EH (cell line): ENCODE data around the gene EOGT.

Experiments
- DNase-seq: peaks from one replicate; pipeline ENCODE4 v3.0.0-alpha.2; 2015; ENCODE audit warnings: low read depth

Gene EOGT

DNA sequence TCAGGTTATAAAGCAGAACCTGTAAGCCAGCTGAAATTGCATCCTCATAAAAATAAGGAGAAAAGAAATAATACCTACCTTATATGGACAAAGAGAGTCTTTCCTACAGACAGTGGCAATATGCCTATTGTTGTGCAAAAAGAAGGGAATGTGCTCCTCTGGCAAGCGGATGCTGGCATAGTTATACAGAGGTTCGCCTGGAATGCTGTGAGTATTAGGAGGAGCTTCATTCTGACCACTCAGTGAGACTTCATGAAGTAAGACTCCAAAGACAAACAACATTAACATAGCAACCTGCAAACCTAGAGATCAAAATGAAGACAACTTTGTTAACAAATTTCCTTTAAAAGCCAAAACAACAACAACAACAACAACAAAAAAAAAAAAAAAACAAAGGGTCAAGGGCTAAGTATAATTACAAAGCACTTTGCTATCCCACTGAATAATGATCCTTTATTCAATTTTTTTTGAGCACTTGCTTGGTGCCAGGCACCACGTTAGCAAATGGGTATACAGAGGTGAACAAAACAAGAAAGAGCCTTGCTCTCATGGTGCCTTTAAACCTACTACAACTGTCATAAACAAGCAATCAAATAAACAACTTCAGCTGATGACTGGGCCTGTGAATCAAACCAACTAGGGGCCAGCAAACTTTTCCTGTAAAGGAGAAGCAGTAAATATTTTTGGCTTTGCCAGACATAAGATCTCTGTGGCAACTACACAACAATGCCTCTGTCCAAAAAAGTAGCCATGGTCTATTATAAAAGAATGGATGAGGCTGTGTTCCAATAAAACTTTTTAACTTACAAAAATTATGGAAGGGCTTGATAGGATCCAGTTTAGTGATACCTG, 3.7 kb downstream of the EOGT start:
- peak; percentile 96 for DNase-seq

DNA sequence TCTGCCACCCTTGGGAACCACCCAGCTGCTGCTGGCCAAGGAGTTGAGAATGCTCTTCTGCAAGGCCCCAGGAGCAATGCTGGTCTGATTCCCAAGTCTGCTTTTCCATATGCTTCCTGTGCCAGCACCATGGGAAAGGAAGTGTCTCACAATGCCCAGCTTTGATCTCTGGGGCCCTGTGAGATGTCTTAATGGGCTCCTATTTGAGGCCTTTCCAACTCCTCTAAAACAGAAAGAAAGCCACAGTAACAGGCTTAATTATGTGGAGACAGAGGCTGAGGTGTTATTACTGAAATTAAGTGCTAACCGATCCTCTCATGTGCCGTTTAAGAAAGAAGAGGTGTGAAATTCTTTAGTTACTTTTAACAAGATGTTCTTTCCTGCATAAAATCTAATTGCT, 4.5 kb downstream of the EOGT start:
- DNase-seq = peak; percentile 53

DNA sequence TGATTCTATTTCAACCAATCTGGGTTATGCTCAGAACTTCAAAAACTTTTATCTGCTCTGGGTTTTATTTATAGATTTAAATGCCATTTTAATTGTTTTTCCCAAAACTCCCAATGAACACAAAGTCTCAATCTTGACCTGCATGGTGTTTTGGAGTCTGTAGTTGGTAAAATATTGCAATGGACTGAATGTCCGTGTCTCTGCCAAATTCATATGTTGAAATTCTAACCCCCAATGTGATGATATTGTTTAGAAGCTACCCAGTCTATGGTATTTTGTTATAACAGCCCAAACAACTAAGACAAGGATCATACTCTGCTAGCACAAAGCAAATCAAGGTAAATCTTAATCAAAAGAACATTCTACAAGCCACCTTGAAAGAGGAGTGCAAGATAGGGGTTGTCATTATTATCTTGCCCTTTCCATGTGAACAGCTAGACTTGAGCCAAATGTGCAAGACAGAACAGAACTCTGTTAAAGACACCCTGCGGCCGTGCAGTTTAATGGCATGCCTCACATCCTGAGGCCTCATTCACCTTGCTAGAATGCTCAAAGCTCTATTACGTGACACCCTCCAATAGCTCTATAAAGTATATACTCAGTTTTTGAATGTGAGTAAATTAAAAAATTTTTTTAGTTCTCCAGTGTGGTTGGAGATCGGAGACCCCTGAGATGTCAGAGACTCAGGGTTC, 7.5 kb downstream of the EOGT start:
- no peak for DNase-seq

DNA sequence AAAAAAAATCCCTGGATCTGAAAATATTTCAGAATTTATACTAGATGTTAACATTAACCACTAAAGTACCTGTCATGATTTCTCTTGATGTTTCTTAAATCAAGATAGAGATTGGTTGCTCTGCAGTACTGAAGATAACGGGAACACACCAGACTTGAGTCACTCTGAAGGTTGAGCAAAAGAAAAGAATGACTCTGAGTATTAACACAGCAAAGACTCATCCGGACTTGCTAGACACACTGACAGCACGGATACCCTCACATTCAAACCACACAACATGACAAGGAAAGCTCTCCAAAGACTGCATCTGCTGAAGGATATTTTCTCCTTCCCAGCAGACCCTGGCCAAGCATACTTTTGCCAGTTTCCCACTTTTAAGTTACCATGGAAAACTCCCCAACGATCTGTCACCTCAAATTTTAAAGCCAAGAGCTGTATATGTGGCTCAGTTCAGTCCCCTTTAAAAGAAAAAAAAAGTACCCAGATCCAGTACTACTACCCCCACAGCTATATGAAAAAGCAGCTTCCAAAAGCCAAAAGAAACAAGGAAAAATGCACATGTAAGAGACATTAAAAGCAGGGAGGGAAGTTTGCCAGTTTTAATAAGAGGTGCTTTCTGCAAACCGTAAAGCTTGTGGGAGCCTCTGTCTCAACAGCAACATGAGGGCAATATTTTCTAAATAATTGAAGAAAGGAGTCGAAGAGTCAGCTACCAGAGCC, 8.3 kb downstream of the EOGT start:
- DNase-seq = peak; percentile 46

DNA sequence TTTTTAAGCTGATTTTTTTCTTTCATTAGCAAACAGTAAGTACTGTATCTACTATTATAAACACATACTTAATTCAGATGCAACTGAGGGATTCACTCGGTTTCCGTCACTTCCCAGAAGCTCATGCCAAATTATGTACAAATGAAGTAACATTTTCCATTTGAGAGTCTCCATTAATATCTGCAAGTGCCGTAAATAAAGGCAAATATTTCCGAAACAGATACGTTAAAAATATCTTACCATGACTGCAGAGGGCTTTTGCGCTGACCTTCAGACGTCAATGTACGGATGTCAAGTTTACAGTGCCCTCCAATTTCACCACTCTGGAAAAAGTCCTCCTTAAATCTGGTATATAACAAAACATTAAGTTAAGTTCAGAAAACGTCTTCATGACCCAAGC, 9.3 kb downstream of the EOGT start:
- DNase-seq = no peak

DNA sequence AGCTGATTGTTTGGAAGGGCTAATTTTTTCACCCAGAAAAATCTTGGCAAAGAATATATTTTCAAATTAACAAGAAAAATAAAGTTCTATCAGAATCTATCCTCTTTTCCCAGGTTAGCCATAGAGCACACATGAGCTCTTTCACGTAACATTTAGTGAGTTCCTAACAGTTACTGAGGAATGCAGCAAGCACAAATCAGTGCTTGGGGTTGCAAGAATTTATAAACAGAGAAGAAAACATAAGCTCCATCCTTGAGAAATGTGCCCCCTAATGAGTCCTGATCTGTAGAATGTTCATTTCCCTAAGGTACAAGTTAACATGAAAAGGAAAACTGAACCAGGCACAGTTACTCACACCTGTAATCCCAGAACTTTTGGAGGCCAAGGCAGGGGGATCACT, 13.9 kb downstream of the EOGT start:
- peak; percentile 54 for DNase-seq

DNA sequence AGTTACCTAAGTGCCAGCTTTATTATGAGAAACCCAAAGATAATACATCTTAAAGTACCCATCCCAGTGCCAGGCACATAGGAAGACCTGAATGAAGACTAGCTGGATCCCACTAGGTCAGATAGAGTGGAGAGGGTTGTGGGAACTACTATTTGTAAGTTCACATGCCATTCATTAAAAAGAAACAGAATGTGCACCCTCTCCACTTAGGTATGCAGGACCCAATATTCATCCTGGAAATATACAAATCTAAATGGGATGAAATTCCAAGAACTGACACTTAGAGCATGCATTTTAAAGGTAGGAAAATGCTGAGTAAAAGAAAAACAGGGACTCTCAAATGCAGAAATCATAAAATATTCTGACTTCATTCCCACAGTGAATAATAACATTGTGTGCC, 14.3 kb downstream of the EOGT start:
- peak; percentile 45 for DNase-seq

DNA sequence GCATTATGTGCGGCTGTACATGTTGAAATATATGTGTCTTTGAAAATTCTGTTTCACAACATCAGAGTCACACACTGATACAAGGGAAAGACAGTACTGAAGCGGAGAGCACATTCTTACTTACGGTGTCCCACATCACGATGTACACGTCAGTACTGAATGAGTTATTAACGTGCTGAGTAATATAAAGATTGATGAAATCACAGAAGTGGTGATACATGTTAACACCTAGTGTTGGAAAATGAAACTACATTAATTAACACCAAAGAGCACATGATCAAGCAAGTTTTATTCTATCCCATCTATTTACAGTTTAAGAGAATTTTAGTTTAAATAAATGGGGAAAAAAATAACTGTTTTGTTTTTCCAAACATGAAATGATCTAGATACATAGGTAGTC, 15.6 kb downstream of the EOGT start:
- DNase-seq = no peak

DNA sequence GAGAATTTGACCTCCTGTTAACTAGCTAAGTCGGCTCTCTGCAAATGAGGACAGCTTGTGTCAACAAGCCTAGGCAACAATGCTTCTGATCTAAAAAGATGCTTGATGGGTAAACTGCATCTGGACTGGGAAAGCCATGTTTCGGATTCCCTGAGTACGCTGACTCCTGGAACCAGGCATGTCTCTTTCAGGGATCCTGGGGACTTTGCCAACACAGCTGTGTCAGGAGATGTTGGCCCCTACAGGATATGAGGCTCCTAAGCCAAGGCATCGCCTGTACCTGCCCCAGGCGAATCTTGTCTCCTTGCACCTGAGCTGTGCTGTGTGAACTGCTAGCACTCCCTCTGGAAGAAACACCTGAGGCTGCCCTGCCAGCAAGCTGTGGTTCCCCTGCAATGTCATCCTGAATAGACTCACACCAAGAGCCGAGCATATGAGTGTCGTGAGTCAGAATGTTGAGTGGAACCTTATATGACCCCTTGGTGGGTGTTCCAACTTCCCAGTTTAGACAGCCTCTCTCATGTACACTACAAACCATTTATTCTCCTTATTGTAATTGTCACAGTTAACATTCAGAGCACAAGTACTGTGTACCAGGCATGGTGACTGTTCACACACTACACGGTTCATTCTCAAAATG, 17.0 kb downstream of the EOGT start:
- DNase-seq = peak; percentile 20

DNA sequence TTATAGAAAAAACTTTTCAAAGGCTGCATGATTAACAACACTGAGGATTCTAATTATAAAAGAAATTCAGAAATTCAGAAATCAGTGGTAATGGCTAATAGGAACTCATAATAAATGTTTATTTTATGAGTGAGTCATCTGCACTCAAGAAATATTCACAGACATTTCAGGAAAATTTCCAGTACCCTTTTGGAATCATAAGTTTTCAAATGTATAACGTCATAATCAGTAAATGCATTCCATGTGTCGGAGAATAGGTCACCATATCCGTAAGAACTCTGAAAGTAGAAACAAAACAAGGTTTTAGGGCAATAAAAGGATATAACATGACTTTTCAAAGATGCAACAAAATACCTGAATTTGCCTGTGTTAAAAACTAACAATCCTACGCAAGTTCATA, 24.7 kb downstream of the EOGT start:
- peak; percentile 82 for DNase-seq

DNA sequence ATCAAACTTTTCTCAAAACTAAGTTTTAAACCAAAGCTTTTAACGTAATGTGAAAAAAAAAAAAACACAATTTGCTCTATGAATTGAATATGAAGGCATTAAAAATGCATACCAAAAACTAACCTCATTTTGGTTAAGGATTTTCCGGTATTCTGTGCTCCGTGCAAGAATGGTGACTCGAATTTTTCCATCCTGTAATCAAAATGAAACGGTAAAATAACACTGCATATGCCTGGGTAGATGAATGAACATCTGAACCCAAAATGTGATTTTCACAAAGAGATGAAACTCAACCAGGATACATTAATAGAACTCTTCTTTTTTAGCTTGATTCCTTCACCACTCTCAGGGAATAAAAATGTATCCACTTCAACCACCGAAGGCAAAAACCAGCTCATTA, 26.2 kb downstream of the EOGT start:
- no peak for DNase-seq

DNA sequence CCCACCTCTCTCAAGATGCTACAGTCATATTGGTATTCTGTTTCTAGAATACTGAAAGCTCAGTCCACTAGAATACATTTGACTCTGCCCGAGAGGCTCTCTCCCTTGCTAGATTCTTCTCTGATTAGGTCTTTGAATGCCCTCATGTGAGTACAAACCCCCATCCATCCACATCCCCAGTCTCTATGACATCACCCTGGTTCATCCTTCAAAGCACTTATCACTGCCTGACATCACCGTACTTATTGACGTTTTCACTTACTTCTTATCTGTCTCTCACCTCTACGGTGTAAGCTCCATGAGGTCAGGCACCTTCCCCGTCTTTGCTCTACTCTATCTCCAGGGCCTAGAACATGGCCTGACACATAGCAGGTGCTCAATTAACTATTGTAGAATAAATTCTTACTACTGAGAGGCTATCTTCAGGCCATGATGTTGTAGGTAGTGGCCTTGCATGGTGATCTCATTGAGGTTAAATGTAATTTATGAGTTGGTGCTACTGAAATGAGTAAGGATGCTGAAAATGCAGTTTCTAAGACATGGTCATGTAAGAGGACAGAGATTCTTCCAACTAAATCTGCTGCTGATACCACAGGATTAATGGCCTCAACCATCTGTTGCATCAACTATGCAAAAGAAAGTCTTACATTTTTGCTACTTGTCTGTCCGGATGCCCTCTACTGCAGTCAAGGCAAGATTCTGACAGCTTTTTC, 26.8 kb downstream of the EOGT start:
- no peak for DNase-seq

DNA sequence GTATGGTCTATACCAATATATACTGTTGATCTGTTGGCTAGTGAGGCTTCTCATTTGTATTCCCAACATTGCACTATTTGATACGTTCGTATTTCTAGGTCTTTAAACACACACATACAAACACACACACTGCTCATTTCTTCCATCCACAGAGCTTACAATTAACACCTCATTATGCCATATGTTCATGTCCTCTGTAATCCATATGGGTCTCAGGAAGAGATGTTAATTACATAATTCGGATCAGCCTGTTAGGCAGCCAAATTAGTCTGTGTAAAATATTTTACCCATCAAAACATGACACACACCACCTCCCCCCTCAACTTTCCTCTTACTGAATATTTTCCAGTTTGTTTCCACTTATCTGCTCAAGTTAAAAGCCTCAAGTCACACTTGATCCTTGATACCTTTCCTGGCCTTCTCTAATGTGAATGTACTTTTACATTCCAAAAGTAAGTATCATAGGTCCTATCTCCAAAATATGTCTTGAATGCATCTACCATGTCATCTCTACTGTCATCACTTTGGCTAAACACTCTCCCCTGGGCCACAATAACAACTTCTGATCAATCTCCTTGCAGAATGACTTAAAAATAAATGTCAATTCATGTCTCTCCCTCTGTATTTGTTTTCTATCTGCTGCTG, 28.2 kb downstream of the EOGT start:
- peak; percentile 32 for DNase-seq

DNA sequence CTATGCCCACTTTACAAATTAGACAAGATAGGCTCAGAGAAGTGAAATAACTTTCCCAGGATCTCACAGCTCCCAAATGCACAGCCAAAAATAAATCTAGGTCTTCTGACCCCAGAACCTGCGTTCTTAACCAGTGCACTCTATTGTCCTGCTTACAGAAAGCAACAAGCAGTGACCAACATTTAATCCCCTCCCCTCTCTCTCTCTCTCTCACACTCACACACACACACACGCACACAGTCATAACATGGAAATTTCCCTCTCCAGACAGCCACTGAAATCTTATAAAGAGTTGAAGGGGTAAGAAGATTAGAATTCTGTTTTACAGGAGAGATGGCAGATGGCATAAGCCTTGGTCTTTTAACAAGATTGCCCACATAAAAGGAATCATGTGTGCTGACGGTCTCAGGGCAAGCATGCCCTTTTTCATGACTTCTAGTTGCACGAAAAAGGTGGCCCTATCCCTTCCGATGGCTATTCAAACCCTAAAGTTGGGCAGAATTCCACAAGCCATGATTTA, 29.4 kb downstream of the EOGT start:
- no peak for DNase-seq

DNA sequence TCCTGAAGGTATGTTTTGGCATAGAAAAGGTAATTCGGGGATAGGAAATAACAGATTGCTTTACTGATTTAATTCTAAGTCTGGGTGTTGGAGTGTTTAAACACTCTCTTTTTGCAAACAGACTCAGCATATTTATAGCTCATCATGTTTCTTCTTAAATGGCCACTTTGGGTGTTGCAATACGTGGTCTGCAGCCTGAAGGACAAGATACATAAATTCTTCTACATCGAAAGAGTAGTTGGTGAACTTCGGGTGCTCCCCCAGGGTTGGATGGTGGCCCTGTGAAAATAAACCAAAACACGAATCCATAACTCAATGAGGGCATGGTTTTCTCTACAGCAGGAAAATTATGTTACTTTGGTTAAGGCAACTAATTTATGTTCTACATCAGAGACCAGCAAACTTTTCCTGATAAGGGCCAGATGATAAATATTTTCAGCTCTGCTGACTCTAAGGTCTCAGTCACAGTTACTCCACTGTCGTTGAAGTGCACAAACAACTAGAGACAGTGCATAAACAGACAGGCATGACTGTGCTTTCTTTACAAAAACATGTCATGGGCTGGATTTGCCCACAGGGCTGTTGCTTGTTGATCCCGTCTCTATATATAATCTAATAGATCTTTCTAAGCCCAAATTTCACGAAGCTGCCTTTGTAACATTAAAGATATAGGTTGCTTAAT, 35.9 kb downstream of the EOGT start:
- no peak for DNase-seq

DNA sequence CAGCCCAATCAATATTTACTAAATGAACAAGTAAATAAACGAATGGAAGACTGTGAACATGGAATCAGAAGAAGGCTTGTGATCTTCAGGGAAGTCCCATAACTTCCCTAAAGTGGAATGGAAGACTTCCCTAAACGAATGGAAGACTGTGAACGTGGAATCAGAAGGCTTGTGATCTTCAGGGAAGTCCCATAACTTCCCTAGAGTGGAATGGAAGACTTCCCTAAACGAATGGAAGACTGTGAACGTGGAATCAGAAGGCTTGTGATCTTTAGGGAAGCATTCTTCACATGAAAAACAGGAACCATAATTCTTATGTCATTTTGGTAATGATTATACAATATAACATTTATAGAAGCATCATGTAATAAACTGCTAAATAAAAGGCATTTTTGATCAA, 38.8 kb downstream of the EOGT start:
- no peak for DNase-seq

DNA sequence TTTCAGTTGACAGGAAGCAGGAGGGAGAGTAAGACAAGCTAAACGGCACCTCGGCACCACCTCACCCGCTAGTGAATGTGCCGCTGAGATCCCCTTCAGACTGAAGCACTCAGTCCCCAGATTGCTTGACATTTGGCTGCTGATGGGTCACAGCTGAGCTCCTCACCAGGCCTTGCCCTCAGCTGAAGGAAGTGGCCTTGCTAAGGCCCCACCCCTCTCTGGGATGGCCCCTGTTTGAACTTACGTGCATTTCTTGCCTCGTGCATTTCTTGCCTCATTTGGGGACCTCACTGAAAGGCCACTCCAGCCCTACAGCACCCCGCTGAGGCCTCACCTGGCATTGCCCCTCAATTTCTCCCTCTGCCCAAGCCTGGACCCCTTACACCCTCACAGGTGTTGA, 39.8 kb downstream of the EOGT start:
- DNase-seq = peak; percentile 10

DNA sequence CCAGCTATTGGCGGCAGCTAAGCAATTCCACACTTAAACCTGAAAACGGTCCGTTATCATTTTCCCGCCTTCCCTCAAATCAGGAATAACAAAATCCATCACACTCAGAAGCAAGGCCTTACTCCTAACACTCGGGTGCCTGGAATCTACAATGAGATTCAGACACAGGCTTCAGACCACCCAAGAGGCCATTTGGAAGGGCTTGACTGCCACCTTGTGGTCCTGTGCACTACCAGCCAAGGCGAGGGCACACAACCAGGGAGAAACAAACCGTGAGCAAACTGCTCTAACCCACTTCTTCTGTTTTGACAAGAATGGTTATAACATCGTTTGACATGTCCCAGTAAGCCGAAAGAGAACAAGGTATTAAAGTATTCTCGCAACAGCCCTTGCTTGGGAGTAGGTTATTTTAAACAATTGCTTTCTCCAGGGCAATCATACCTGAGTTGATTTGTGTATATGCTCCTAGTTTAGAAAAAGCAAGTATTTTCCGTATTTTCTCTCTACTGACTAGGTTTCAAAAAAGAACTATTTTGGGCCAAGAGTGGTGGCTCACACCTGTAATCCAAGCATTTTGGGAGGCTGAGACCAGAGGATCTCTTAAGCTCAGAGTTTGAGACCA, 41.0 kb downstream of the EOGT start:
- DNase-seq = peak; percentile 62

DNA sequence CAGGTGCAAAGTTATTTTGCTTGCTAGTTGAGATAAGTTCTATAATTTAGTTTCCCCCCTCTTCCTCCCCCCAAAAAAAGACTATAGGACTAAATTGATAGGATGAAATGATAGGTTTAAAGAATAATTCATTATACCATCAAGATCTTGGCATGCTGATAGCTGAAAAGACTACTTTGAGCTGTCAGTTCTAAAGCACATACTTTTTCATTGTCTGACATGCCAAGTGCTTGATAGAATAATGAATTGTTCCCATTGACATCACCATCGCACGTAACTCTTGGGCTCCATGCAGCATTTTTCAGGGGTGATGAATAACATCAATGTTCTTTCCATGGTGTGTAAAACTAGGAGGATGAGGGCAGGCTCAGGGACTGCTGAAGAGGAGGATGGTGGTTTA, 48.8 kb downstream of the EOGT start:
- no peak for DNase-seq

DNA sequence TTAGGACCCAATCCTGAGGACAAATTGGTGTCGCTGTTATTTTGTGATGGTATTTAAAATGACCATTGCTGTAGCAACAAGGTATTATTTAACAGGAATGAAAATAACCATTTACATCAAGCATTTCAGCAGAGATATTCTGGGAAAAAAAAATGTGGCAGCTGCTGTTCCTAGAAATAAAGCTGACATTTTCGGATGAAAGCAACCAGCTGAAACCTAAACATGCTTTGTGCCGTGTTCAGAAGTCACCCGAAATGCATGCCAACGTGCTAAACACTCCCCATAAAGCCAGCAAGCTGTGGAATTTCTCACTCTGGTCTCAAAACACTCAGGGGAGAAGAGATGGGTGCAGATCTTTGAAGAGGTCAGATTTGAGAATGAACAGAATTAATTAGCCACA, 49.6 kb downstream of the EOGT start:
- no peak for DNase-seq
